ENCODE data around the gene STRIP1. TPM values are rescaled to one million over a fixed set of nuclear protein-coding genes. Genes with fewer than 3 reads are reported as not detected.
A peak's percentile ranks its signal among the peaks of the same experiment; 100 is the strongest.

The STRIP1 gene
- total and polyA plus RNA-seq, 2 donors = 20.8 to 21.6 TPM

DNA sequence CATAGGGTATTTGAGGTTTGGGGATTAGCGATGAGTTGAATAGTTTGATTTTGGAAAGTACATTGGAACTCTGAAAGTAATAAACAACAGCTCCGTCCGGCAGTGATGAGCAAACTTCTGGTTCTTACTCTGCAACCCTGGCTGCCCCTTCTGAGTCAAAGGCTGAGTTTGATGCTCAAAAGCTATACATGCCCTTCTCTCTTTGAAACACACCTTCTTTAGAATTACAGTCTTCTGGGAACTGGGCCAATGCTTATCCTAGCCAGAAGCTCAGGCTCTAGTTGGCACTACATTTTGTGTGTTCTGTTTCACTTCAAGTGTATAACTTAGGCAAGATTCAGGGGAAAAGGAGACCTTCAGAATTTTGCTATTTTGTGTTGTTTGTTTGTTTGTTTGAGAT is 40.5 kb upstream of the STRIP1 start:
- Histone ChIP-seq H3K9me3 (ENCODE audit: control insufficient read depth in 2 of 2, insufficient read depth in 1 of 2, low read length in 1 of 2) (no peaks in the 10 kb centered on the region), H3K27ac (ENCODE audit: low read depth in 1 of 2, low read length in 1 of 2) (no peak overlapping the region), H3K27me3 (ENCODE audit: control insufficient read depth in 2 of 2, insufficient read depth in 1 of 2, low read length in 1 of 2) (no peaks in the 10 kb centered on the region), H3K4me3 (ENCODE audit: low read length in 2 of 2) (no peak overlapping the region), H3K4me1 (ENCODE audit: control insufficient read depth in 2 of 2, insufficient read depth in 2 of 2, low read length in 2 of 2) (no peaks in the 10 kb centered on the region), H3K36me3 (ENCODE audit: control insufficient read depth in 2 of 2, insufficient read depth in 2 of 2, low read length in 1 of 2) (no peaks in the 10 kb centered on the region)
- no peak for DNase-seq (ENCODE audit: low read depth in 6 of 9, low spot score in 9 of 9)
- 98% methylated on average over 3 of the region's 3 CpGs for whole genome bisulfite sequencing

DNA sequence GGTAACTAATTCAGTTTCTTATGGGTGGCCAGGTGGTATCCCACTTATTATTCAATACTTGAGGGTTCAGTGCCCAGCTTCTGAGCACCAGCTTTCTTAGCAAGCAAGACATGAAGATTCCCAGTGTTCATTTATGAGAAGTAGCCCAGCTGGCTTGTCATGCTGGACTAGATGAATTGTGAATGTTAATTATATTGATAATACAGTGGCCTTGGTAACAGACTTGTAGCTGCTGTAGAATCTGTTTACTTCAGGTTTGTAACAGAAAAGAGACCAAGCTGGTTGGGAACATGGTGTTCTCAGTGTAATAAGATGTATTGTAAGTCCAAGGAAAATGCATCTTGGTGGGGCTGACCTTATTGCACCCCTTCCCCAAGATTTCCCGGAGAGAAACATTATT is 39.8 kb upstream of the STRIP1 start:
- no peak for DNase-seq (ENCODE audit: low read depth in 6 of 9, low spot score in 9 of 9)
- Histone ChIP-seq H3K4me3 (ENCODE audit: low read length in 2 of 2) (no peak overlapping the region), H3K4me1 (ENCODE audit: control insufficient read depth in 2 of 2, insufficient read depth in 2 of 2, low read length in 2 of 2) (no peaks in the 10 kb centered on the region)

DNA sequence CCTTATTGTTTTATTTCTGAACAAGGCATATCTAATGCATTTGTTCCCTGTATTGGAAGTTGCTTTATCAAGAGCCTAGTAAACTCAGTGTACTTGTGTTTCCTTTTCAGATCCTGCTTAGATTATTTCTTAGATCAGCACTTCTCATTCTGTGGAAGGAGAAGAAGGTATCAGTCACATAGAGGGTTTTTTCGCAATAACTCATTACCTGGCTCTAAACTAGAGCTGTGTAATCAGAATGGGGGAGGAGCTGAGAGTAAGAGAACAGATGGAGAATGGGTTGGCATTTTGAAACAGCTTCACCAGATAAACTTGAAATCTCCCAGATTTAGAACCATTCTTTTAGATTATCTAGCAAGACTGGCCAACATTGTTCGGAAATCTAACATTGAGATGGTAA is 38.9 kb upstream of the STRIP1 start:
- Histone ChIP-seq H3K27me3 (ENCODE audit: control insufficient read depth in 2 of 2, insufficient read depth in 1 of 2, low read length in 1 of 2) (no peaks in the 10 kb centered on the region), H3K4me3 (ENCODE audit: low read length in 2 of 2) (no peak overlapping the region), H3K27ac (ENCODE audit: low read depth in 1 of 2, low read length in 1 of 2) (no peak overlapping the region), H3K36me3 (ENCODE audit: control insufficient read depth in 2 of 2, insufficient read depth in 2 of 2, low read length in 1 of 2) (no peaks in the 10 kb centered on the region), H3K9me3 (ENCODE audit: control insufficient read depth in 2 of 2, insufficient read depth in 1 of 2, low read length in 1 of 2) (no peaks in the 10 kb centered on the region), H3K4me1 (ENCODE audit: control insufficient read depth in 2 of 2, insufficient read depth in 2 of 2, low read length in 2 of 2) (no peaks in the 10 kb centered on the region)
- WGBS = 98% methylated on average over 2 of the region's 2 CpGs
- no peak for DNase-seq (ENCODE audit: low read depth in 6 of 9, low spot score in 9 of 9)

More for the DNA sequence above, 39.8 kb upstream of the STRIP1 start:
- no peaks in the 10 kb centered on the region for H3K27me3 ChIP-seq (ENCODE audit: control insufficient read depth in 2 of 2, insufficient read depth in 1 of 2, low read length in 1 of 2)
- WGBS = 98% methylated on average over 1 of the region's 1 CpG
- no peaks in the 10 kb centered on the region for H3K36me3 ChIP-seq (ENCODE audit: control insufficient read depth in 2 of 2, insufficient read depth in 2 of 2, low read length in 1 of 2)
- no peak overlapping the region for H3K27ac ChIP-seq (ENCODE audit: low read depth in 1 of 2, low read length in 1 of 2)
- no peaks in the 10 kb centered on the region for H3K9me3 ChIP-seq (ENCODE audit: control insufficient read depth in 2 of 2, insufficient read depth in 1 of 2, low read length in 1 of 2)

DNA sequence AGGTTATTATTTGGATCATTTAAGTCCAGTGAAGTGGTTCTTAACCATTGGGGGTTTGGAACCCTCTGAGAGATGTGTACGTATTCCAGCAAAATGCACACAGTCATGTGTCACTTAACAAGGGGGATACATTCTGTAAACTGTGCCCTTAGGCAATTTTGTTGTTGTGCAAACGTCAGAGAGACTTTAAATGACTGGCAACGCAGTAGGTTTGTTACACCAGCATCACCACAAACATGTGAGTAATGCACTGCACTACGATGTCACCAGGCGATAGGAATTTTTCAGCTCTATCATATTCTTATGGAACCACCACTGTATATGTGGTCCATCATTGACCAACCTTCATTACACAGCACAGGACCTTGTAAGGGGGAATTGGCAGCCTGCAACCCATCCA is 37.9 kb upstream of the STRIP1 start:
- no peak overlapping the region for H3K4me3 ChIP-seq (ENCODE audit: low read length in 2 of 2)
- no peak overlapping the region for H3K27ac ChIP-seq (ENCODE audit: low read depth in 1 of 2, low read length in 1 of 2)
- H3K36me3 ChIP-seq (ENCODE audit: control insufficient read depth in 2 of 2, insufficient read depth in 2 of 2, low read length in 1 of 2) = no peaks in the 10 kb centered on the region
- no peak for DNase-seq (ENCODE audit: low read depth in 6 of 9, low spot score in 9 of 9)
- no peaks in the 10 kb centered on the region for H3K4me1 ChIP-seq (ENCODE audit: control insufficient read depth in 2 of 2, insufficient read depth in 2 of 2, low read length in 2 of 2)
- H3K9me3 ChIP-seq (ENCODE audit: control insufficient read depth in 2 of 2, insufficient read depth in 1 of 2, low read length in 1 of 2) = no peaks in the 10 kb centered on the region
- WGBS = 98% methylated on average over 5 of the region's 5 CpGs
- H3K27me3 ChIP-seq (ENCODE audit: control insufficient read depth in 2 of 2, insufficient read depth in 1 of 2, low read length in 1 of 2) = no peaks in the 10 kb centered on the region

DNA sequence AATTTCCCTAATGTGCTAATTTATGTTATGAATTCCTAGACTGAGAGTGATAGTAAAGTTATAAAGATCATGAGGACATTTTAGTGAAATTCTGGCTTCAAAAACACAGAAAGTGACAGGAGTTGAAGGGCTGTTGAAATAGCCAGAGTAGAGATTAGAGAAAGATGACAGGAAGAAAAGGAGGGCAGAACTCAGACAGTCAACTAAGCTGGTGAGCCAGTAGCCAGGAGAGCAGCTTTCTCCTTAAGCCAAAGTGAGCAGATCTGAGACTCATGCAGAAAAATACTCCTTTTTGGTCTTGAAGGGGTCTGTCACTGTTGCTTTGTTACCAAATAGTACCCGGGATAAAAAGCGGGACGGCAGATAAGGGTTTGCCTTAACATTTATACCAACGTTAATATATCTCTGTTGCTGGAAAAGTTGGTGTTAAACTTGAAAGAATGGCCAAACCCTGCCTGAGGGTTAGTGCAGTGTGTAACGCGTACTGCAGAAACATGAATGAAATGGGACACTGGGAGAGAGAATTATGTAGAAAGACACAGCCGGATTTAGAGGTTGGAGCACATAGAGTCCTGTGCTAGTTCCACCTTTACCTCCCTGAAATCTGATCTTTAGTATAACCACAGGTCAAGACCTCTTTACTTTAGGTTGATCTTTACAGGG is 37.1 kb upstream of the STRIP1 start:
- no peak for DNase-seq (ENCODE audit: low read depth in 6 of 9, low spot score in 9 of 9)
- Histone ChIP-seq H3K9me3 (ENCODE audit: control insufficient read depth in 2 of 2, insufficient read depth in 1 of 2, low read length in 1 of 2) (no peaks in the 10 kb centered on the region), H3K27me3 (ENCODE audit: control insufficient read depth in 2 of 2, insufficient read depth in 1 of 2, low read length in 1 of 2) (no peaks in the 10 kb centered on the region), H3K4me3 (ENCODE audit: low read length in 2 of 2) (no peak overlapping the region), H3K27ac (ENCODE audit: low read depth in 1 of 2, low read length in 1 of 2) (no peak overlapping the region), H3K4me1 (ENCODE audit: control insufficient read depth in 2 of 2, insufficient read depth in 2 of 2, low read length in 2 of 2) (no peaks in the 10 kb centered on the region), H3K36me3 (ENCODE audit: control insufficient read depth in 2 of 2, insufficient read depth in 2 of 2, low read length in 1 of 2) (no peaks in the 10 kb centered on the region)
- WGBS = 97% methylated on average over 7 of the region's 7 CpGs

DNA sequence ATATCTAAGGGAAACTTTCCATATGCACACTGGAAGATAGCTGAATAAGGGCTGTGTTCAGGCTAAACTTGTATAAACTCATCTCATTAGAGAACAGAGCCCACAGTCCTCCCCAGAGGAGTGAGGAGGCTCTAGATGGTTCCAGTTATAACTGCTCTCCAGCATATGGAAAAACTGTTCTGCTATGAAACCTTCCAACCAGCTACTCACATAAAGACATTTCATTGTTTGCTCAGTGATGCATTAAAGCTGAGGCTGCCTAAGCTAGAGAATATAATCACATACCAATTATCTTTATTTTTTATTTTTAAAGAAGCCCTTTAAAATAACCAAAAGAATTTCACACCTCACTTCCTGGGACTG is 36.6 kb upstream of the STRIP1 start:
- H3K27ac ChIP-seq (ENCODE audit: low read depth in 1 of 2, low read length in 1 of 2) = no peak overlapping the region
- H3K4me1 ChIP-seq (ENCODE audit: control insufficient read depth in 2 of 2, insufficient read depth in 2 of 2, low read length in 2 of 2) = no peaks in the 10 kb centered on the region
- no peaks in the 10 kb centered on the region for H3K36me3 ChIP-seq (ENCODE audit: control insufficient read depth in 2 of 2, insufficient read depth in 2 of 2, low read length in 1 of 2)
- H3K27me3 ChIP-seq (ENCODE audit: control insufficient read depth in 2 of 2, insufficient read depth in 1 of 2, low read length in 1 of 2) = no peaks in the 10 kb centered on the region
- H3K9me3 ChIP-seq (ENCODE audit: control insufficient read depth in 2 of 2, insufficient read depth in 1 of 2, low read length in 1 of 2) = no peaks in the 10 kb centered on the region
- H3K4me3 ChIP-seq (ENCODE audit: low read length in 2 of 2) = no peak overlapping the region
- DNase-seq (ENCODE audit: low read depth in 6 of 9, low spot score in 9 of 9) = no peak

DNA sequence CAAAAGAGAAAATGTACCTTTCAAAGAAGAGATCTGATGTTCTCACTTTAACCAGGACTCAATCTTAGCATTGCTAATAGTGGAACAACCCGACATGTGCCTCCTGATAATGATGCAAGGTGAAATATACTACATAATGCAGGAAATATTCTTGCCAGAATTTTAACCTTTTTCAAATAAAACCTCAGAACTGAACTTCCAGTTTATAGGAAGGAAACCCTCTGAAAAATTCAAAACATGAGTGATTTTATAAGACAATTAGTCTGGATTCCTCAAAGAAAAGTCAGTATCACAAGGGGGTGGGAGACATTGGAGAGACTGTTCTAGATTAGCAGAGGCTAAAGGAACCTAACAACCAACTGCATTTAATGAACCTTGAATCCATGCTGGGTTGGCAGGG is 31.7 kb upstream of the STRIP1 start:
- no peaks in the 10 kb centered on the region for H3K36me3 ChIP-seq (ENCODE audit: control insufficient read depth in 2 of 2, insufficient read depth in 2 of 2, low read length in 1 of 2)
- DNase-seq (ENCODE audit: low read depth in 6 of 9, low spot score in 9 of 9) = no peak
- WGBS = 95% methylated on average over 1 of the region's 1 CpG
- H3K9me3 ChIP-seq (ENCODE audit: control insufficient read depth in 2 of 2, insufficient read depth in 1 of 2, low read length in 1 of 2) = no peaks in the 10 kb centered on the region
- no peak overlapping the region for H3K27ac ChIP-seq (ENCODE audit: low read depth in 1 of 2, low read length in 1 of 2)
- no peaks in the 10 kb centered on the region for H3K27me3 ChIP-seq (ENCODE audit: control insufficient read depth in 2 of 2, insufficient read depth in 1 of 2, low read length in 1 of 2)
- no peak overlapping the region for H3K4me3 ChIP-seq (ENCODE audit: low read length in 2 of 2)
- H3K4me1 ChIP-seq (ENCODE audit: control insufficient read depth in 2 of 2, insufficient read depth in 2 of 2, low read length in 2 of 2) = peaks cover 0 to 11% of the 10 kb centered on the region in 2 donors

DNA sequence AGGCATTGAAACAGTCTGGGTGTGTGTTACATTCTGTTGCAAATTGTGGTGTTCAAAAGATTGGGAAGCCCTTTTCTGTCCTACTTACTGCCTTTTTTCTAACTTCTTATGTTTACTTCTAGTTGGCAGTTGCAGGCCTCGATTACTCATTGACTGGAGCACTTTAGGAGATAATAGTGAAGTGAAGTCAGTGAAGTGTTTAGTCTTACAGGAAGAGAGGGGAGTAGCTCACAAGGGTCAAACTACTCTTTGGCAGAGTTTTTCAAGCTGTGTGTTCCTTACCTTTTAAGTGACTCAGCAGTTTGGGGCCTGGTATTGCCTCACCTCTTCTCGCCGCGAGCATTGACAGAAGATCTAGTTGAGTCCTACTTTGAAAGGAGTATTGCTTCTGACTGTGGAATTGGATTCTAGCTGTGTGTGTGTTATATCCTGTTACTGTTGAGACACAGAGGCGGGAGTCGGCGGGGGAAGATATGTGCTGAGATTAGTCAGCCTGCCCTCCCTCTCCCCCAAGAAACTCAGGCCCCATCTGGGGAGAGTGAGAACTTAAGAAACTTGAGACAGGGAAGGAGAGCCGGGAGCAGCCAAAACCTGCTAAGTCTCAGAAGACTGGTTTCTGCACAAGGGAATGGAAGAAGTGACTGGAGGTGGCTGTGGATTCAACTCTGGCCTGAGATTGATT is 30.5 kb upstream of the STRIP1 start:
- DNase-seq (ENCODE audit: low read depth in 6 of 9, low spot score in 9 of 9) = peak in 6 of 9 donors; percentile 6 to 50 (median 18)

DNA sequence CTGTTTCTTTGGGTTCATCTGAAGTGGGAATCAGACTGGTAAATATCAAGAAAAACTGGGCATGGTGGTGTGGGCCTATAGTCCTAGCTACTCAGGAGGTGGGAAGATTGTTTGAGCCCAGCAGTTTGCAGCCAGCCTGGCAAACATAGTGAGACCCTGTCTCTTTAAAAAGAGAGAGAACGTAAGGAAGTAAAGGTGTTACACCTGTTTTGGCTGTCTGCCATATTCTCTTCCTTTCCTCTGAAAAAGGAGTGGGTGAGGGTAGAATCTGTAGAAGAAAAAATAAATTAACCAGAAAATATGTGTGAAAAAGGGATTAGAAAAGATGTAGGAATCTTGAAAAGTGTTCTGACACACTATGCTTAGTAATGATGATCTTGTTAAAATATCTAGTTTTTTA is 29.8 kb upstream of the STRIP1 start:
- Histone ChIP-seq H3K27ac (ENCODE audit: low read depth in 1 of 2, low read length in 1 of 2) (peak overlapping the region in 1 of 2 donors; percentile 58), H3K4me3 (ENCODE audit: low read length in 2 of 2) (no peak overlapping the region), H3K36me3 (ENCODE audit: control insufficient read depth in 2 of 2, insufficient read depth in 2 of 2, low read length in 1 of 2) (peaks cover 4 to 8% of the 10 kb centered on the region in 2 donors), H3K27me3 (ENCODE audit: control insufficient read depth in 2 of 2, insufficient read depth in 1 of 2, low read length in 1 of 2) (no peaks in the 10 kb centered on the region), H3K9me3 (ENCODE audit: control insufficient read depth in 2 of 2, insufficient read depth in 1 of 2, low read length in 1 of 2) (no peaks in the 10 kb centered on the region), H3K4me1 (ENCODE audit: control insufficient read depth in 2 of 2, insufficient read depth in 2 of 2, low read length in 2 of 2) (peaks cover 0 to 11% of the 10 kb centered on the region in 2 donors)
- WGBS = 72% methylated on average over 1 of the region's 1 CpG
- peak in 1 of 9 donors; percentile 15 for DNase-seq (ENCODE audit: low read depth in 6 of 9, low spot score in 9 of 9)

More for the DNA sequence above, 30.5 kb upstream of the STRIP1 start:
- Histone ChIP-seq H3K4me1 (ENCODE audit: control insufficient read depth in 2 of 2, insufficient read depth in 2 of 2, low read length in 2 of 2) (peaks cover 0 to 11% of the 10 kb centered on the region in 2 donors), H3K4me3 (ENCODE audit: low read length in 2 of 2) (no peak overlapping the region), H3K36me3 (ENCODE audit: control insufficient read depth in 2 of 2, insufficient read depth in 2 of 2, low read length in 1 of 2) (peaks cover under 1% of the 10 kb centered on the region in 2 donors), H3K9me3 (ENCODE audit: control insufficient read depth in 2 of 2, insufficient read depth in 1 of 2, low read length in 1 of 2) (no peaks in the 10 kb centered on the region), H3K27ac (ENCODE audit: low read depth in 1 of 2, low read length in 1 of 2) (peak overlapping the region; percentile 31 to 58), H3K27me3 (ENCODE audit: control insufficient read depth in 2 of 2, insufficient read depth in 1 of 2, low read length in 1 of 2) (no peaks in the 10 kb centered on the region)
- WGBS = 77% methylated on average over 8 of the region's 8 CpGs

Measured in thymus (tissue), 11 donors.